ENCODE results near the gene SFSWAP. TPM values are rescaled to one million over a fixed set of nuclear protein-coding genes. Genes with fewer than 3 reads are reported as not detected.

The SFSWAP gene
- total RNA-seq: 18.4 and 22.1 TPM in 2 replicates

GRCh38 chr12:131710464-131711457 is at the start of gene SFSWAP:
SFSWAP (plus strand) TSS chr12:131711090; CDS start chr12:131711230, 140 bp downstream.

DNA sequence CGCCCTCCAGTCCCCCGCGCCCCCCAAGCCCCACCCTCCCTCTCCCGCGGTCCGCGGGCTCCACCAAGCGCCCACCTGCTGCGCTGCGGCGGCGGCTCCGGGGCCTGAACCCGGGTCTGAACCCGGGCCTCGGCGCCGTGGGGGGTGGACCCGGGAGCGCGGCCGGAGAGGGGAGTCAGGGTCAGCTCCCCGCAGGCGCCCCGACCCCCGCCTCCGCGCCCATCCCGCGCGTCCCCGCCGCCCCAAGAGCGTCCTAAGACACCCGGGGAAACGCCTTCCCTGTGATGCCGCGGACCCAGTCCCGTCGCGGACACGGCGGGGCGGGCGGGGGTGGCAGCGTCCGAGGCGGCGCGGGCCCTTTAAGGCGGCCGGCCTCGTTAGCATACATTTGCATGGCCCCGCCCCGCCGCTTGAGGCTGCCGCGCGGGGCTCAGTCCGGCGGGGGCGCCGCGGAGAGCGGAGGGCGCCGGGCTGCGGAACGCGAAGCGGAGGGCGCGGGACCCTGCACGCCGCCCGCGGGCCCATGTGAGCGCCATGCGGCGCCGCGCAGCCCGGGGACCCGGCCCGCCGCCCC is 117.2 kb downstream of the SFSWAP start, which contains the start of gene MMP17:
TSS of gene MMP17 (plus strand) at position 433 of the 574 bp plus-strand sequence. CDS start at position 535, 102 bp downstream.

Other genes with a start within 250 kb of the SFSWAP start
- 3.7 and 9.3 TPM in 2 replicates for gene MMP17, start 117.3 kb downstream of the SFSWAP start, total RNA-seq
- gene ULK1, start 183.5 kb downstream of the SFSWAP start, total RNA-seq: 2.3 and 5.2 TPM in 2 replicates
- 15.1 and 28.4 TPM in 2 replicates for gene PUS1, start 218.2 kb downstream of the SFSWAP start, total RNA-seq
- gene EP400, start 238.9 kb downstream of the SFSWAP start, total RNA-seq: 8.2 and 10.8 TPM in 2 replicates

Data from hair follicular keratinocyte (primary cell).